H1 (cell line): Measurements from ENCODE around the gene ST13. TPM values are rescaled to one million over a fixed set of nuclear protein-coding genes. Genes with fewer than 3 reads are reported as not detected.

ENCODE experiments used
- ASH2L ChIP-seq: fragments of 200-600, 300-600 bp; sonication (generic); IDR thresholded peaks from one replicate; pipeline ENCODE4 v1.7.1; 2017; ENCODE audit warnings: low read length
- CHD2 ChIP-seq: IDR thresholded peaks from 2 replicates; pipeline ENCODE4 v1.6.1; 2012; ENCODE audit warnings: low read length, improper control_type of control experiment
- JUND ChIP-seq: IDR thresholded peaks from 2 replicates; pipeline ENCODE4 v1.6.1; 2011; ENCODE audit warnings: mild to moderate bottlenecking, improper control_type of control experiment, low read length
- KDM5A ChIP-seq: fragments of 200-600 bp; IDR thresholded peaks from 2 replicates; pipeline ENCODE4 v1.7.1; 2012; ENCODE audit warnings: mild to moderate bottlenecking, low read length, inconsistent platforms, mixed read lengths
- POLR2A ChIP-seq, 2 experiments: IDR thresholded peaks; 1 replicate in 1 of 2; 2 replicates in 1 of 2; pipeline ENCODE4 v1.6.1; 2011; ENCODE audit warnings: low read depth in 2 of 2, low read length in 2 of 2, mild to moderate bottlenecking in 2 of 2; ENCODE audit errors: control extremely low read depth in 1 of 2
- RAD21 ChIP-seq, 2 experiments: IDR thresholded peaks in 1 of 2; conservative IDR thresholded peaks in 1 of 2; 2 replicates each; pipeline ENCODE4 v1.6.1; 2011; ENCODE audit warnings: low read depth in 2 of 2, low read length in 2 of 2, improper control_type of control experiment in 1 of 2, inconsistent platforms in 1 of 2, mild to moderate bottlenecking in 1 of 2, moderate library complexity in 1 of 2
- RNF2 ChIP-seq: fragments of 200-900, 300-1000 bp; sonication (generic); IDR thresholded peaks from 2 replicates; pipeline ENCODE4 v1.7.1; 2016; ENCODE audit warnings: borderline replicate concordance, low read depth, mild to moderate bottlenecking, antibody characterized with exemption, low read length; ENCODE audit not compliant: poor library complexity, severe bottlenecking; ENCODE audit errors: missing control alignments
- polyA plus RNA-seq, 7 experiments: library from polyadenylated mRNA; depleted of rRNA in 3 of 7; stranded (reverse) in 5 of 7; unstranded in 2 of 7; fragments of >200 nt in 5 of 7; fragments of 200-250 nt in 2 of 7; gene quantifications; 1 replicate in 5 of 7; 2 replicates in 1 of 7; 4 replicates in 1 of 7; pipeline versions ENCODE4 v1.2.1 to v1.2.3, GENCODE V29; 2011 to 2013; ENCODE audit warnings: missing spikeins in 2 of 7, mixed read lengths in 2 of 7
- total RNA-seq: library from RNA; stranded (reverse); fragmentation: NEBNext Ultra II Directional; extraction: Animal tissue kit (Norgen Biotek cat#: 25700); gene quantifications from 2 replicates; pipeline ENCODE4 v1.2.1, GENCODE V29; 2021
- TF ChIP-seq, protein P1 (sequence below): fragments of 300-600 bp; sonication (generic); IDR thresholded peaks from 2 replicates; pipeline ENCODE4 v1.7.1; 2012; ENCODE audit warnings: low read length, moderate library complexity, mild to moderate bottlenecking, inconsistent platforms; ENCODE audit not compliant: insufficient replicate concordance

Gene ST13
- total and polyA plus RNA-seq, 2 of the 8 experiments (the other 6 are each of a cell fraction or from before 2014, with no cell fraction given) = 52.0 to 305 TPM

DNA sequence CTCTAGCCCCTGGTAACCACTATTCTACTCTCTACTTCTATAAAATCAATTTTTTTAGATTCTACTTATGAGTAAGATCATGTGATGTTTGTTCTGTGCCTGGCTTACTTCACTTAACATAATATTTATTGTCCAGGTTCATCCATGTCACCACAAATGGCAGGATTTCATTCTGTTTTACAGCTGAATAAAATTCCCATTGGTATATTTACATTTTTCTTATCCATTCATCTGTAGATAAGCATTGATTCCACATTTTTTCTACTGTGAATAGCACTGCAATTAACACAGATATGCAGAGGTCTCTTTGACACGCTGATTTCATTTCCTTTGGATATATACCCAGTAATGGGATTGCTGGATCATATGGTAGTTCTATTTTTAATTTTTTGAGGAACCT, 53.1 kb downstream of the ST13 start (continued):
- TF ChIP-seq, protein P1, sequence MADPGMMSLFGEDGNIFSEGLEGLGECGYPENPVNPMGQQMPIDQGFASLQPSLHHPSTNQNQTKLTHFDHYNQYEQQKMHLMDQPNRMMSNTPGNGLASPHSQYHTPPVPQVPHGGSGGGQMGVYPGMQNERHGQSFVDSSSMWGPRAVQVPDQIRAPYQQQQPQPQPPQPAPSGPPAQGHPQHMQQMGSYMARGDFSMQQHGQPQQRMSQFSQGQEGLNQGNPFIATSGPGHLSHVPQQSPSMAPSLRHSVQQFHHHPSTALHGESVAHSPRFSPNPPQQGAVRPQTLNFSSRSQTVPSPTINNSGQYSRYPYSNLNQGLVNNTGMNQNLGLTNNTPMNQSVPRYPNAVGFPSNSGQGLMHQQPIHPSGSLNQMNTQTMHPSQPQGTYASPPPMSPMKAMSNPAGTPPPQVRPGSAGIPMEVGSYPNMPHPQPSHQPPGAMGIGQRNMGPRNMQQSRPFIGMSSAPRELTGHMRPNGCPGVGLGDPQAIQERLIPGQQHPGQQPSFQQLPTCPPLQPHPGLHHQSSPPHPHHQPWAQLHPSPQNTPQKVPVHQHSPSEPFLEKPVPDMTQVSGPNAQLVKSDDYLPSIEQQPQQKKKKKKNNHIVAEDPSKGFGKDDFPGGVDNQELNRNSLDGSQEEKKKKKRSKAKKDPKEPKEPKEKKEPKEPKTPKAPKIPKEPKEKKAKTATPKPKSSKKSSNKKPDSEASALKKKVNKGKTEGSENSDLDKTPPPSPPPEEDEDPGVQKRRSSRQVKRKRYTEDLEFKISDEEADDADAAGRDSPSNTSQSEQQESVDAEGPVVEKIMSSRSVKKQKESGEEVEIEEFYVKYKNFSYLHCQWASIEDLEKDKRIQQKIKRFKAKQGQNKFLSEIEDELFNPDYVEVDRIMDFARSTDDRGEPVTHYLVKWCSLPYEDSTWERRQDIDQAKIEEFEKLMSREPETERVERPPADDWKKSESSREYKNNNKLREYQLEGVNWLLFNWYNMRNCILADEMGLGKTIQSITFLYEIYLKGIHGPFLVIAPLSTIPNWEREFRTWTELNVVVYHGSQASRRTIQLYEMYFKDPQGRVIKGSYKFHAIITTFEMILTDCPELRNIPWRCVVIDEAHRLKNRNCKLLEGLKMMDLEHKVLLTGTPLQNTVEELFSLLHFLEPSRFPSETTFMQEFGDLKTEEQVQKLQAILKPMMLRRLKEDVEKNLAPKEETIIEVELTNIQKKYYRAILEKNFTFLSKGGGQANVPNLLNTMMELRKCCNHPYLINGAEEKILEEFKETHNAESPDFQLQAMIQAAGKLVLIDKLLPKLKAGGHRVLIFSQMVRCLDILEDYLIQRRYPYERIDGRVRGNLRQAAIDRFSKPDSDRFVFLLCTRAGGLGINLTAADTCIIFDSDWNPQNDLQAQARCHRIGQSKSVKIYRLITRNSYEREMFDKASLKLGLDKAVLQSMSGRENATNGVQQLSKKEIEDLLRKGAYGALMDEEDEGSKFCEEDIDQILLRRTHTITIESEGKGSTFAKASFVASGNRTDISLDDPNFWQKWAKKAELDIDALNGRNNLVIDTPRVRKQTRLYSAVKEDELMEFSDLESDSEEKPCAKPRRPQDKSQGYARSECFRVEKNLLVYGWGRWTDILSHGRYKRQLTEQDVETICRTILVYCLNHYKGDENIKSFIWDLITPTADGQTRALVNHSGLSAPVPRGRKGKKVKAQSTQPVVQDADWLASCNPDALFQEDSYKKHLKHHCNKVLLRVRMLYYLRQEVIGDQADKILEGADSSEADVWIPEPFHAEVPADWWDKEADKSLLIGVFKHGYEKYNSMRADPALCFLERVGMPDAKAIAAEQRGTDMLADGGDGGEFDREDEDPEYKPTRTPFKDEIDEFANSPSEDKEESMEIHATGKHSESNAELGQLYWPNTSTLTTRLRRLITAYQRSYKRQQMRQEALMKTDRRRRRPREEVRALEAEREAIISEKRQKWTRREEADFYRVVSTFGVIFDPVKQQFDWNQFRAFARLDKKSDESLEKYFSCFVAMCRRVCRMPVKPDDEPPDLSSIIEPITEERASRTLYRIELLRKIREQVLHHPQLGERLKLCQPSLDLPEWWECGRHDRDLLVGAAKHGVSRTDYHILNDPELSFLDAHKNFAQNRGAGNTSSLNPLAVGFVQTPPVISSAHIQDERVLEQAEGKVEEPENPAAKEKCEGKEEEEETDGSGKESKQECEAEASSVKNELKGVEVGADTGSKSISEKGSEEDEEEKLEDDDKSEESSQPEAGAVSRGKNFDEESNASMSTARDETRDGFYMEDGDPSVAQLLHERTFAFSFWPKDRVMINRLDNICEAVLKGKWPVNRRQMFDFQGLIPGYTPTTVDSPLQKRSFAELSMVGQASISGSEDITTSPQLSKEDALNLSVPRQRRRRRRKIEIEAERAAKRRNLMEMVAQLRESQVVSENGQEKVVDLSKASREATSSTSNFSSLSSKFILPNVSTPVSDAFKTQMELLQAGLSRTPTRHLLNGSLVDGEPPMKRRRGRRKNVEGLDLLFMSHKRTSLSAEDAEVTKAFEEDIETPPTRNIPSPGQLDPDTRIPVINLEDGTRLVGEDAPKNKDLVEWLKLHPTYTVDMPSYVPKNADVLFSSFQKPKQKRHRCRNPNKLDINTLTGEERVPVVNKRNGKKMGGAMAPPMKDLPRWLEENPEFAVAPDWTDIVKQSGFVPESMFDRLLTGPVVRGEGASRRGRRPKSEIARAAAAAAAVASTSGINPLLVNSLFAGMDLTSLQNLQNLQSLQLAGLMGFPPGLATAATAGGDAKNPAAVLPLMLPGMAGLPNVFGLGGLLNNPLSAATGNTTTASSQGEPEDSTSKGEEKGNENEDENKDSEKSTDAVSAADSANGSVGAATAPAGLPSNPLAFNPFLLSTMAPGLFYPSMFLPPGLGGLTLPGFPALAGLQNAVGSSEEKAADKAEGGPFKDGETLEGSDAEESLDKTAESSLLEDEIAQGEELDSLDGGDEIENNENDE = no peak
- TF ChIP-seq CHD2 (no peak), KDM5A (no peak), RAD21 (IDR thresholded peaks at IDR 0.05 in 1 of 2, conservative IDR thresholded peaks at IDR 0.05 in 1 of 2; ENCODE audit: low read depth in 2 of 2, low read length in 2 of 2) (no peak), POLR2A (IDR thresholded peaks at IDR 0.05; ENCODE audit: control extremely low read depth in 1 of 2, low read depth in 2 of 2, low read length in 2 of 2) (no peak), ASH2L (no peak), RNF2 (no peak), JUND (no peak)
